ELF-1 (cell line): ENCODE data around the gene AEN.

Experiments used
- DNase-seq: peaks from one replicate; pipeline ENCODE4 v3.0.0-alpha.2; 2016; ENCODE audit warnings: low read depth, low spot score

Gene AEN

DNA sequence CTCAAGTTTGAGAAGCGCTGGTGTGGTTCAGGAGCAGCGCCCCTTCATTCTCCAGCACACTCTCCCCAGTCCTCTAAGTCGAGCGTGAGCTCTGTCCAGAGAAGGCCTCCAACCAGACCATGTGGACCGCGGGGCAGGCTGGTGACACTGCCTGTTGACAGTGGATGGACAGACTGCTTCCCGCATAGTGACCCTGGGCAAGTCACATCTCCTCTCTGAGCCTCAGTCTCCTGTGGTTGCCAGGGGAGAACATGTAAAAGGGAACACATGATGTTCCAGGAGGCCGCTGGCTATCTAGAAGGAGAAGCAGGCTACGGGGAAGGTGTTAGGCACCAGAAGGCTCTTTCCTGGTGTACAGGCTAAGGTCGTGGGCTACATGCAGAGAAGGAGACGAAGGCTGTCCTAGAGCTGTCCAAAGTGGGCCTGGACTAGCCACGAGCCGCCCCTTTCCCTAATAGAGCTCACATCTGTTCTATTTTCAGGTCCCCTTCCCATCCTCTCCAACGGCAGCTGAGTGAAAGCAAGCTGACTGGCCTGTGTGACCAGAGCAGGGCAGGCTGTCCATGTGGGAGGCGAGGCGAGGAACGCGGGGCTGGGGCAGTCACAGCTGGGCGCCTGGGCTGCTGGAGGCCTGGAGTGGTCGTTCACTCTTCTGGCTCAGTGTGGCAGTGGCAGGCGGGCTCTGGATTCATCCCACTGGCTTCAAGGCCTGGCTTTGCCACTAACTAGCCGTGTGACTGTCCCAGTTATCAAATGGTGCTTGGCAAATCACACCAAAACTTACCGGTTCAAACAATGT lies 28.8 kb downstream of the AEN start:
- DNase-seq, result no peak

DNA sequence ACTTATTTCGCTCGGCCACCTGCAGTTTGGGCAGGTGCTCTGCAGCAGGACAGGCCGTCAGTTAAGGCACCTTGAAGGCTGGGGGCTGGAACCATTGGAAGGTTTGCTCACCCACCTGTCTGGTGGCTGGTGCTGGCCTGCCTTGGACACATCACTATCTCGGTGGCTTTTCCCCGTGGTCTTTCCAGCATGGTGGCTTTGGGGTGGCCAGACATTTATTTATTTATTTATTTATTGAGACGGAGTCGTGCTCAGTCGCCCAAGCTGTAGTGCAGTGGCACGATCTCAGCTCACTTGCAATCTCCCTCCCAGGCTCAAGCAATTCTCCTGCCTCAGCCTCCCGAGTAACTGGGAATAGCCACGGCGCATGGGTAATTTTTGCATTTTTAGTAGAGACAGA lies 29.4 kb downstream of the AEN start:
- DNase-seq, result no peak

DNA sequence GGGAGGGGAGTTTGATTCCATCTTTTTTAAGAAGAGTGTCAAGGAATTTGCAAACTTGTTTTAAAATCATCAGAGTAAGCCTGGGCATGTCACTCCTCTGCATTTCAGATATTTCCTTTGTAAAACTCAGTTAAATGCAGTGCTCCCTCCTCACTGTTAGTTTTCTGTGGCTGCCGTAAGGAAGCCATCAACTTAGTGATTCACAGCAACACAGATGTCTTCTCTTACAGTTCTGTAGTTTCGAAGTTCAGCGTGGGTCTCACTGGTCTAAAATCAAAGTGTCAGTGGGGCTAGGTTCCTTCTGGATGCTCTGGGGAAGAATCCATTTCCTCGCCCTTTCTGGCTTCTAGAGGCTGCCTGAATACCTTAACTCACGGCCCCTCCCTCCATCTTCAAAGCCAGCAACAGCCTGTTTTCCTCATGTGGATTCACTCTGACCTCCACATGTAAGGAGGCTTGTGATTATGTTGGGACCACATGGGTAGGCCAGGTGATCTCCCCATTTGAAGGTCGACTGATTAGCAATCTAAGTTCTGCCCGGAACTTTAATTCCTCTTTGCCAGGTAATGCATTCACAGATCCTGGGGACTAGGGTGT lies 30.1 kb downstream of the AEN start:
- no peak for DNase-seq

DNA sequence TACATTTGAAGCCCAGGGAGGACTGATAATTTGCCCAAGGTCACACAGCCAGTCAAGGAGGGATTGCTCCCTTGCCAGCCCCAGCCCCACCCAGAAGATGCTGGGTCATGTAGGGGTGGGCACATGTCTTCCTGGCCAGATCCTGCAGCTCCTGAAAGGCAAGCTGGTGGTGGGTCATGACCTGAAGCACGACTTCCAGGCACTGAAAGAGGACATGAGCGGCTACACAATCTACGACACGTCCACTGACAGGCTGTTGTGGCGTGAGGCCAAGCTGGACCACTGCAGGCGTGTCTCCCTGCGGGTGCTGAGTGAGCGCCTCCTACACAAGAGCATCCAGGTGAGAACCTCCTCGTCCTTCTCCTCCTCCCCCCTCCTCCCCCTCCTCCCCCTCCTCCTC lies 30.8 kb downstream of the AEN start:
- DNase-seq, result no peak

DNA sequence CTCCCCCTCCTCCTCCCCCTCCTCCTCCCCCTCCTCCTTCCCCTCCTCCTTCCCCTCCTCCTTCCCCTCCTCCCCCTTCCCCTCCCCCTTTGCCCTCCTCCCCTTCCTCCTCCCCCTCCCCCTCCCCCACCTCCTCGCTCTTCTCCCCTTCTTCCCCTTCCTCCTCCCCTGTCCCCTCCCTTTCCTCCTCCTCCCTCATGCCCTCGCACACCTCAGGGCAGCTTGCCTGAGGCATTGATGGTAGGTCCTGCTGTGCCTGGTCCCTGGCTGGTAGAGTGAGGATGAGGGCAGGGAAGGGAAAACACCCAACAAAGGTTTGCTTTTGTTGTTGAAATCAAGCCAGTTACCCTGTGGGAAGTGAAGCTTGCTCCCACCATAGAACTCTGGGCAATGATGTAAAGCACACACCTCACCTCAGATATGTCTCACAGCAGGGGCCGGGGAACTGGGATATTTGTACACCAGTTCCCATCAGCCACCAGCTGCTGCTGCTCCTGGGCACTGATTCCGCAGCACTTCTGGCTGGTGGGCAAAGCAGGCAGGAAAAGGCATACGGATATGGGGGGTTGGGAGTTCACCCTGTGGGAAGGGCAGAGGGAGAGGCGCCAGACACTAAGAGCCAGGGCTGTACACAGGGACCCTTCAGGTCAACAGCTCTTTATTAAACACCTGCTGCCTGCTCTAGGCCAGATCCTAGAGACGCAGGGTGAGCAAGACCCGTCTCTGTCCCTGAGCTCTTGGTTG lies 31.5 kb downstream of the AEN start:
- DNase-seq, result no peak

DNA sequence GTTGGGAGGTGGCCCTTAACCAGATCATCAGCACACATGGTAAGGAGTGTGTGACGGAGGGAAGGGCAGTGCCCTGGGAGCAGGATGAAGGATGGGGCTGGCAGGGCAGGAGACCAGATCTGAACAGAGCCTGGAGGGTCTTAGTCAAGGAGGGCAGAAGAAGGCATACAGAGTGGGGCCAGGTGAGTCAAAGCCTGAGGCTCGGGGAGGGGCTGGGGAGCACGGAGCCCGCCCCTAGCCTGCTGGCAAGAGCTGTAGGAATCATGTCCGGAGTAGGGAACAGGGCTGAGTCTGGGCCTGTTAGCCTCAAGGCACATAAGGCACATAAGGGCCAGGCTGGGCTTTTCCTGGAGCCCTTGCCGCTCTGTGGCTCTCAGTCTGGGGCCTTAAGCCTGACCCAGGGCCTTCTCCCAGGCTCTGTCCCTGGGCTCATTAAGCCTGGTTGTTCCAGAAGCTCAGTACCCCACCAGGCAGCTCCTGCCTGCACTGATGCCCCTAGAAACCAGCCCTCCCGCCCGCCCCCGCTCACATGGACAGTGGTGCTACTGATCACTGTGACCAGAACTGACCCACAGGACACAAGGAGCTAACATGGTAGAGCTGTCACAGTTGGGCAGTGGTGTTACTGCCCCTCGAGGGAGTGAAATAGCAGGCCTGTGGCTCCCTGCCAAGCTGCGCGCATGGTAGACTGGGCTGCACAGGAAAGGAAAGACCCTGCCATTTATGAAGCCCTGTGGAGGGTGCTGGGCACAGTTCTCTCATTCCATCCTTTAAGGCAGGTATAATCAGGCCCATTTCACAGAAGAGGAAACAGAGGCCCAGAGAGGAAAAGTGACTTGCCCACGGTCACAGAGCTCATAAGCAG lies 32.3 kb downstream of the AEN start:
- no peak for DNase-seq

DNA sequence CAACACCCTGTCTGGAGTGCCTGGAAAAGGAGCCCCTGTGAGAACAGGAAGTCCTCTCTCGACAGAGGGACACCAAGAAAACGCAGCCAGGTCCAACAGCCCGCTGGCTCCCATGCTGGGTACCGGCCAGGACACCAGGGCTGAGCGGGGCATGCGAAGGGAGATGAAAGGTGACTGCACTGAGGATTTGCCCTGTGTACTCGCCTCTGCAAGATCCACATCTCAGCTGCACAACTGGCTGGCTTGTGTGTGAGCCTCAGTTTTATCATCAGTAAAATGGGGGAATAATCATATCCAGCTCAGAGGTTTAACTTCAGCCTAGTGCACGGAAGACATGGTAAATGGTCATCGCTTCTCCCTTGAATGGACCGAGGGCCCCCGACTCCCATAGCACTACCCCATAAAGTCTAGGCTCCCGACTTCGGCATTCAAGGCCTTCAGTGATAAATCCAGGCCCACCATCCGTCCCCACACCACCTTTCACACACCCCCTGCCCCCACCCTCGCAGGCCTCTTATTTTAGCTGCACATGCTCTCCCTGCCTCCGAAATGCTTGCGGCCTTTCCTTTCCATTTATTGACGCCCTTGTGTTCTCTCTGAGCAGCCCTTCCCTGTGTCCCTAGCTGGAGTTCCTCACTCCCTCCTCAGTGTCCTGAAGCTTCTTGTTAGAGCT lies 33.4 kb downstream of the AEN start:
- DNase-seq, result no peak

DNA sequence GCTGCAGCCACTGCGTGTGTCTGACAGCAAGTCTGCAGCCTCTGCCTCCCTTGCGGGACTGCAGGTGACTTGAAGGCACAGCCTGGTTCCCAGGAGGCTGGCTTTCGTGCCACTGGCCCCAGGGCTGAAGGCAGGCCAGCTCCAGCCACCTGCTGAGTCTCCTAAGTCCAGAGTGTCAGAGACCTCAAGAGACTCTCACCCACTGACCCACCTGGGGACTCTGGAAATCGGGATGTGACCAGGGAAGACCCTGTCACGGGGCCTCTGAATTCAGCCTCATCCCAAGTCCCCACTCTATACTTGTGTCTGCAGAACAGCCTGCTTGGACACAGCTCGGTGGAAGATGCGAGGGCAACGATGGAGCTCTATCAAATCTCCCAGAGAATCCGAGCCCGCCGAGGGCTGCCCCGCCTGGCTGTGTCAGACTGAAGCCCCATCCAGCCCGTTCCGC lies 34.0 kb downstream of the AEN start:
- no peak for DNase-seq

DNA sequence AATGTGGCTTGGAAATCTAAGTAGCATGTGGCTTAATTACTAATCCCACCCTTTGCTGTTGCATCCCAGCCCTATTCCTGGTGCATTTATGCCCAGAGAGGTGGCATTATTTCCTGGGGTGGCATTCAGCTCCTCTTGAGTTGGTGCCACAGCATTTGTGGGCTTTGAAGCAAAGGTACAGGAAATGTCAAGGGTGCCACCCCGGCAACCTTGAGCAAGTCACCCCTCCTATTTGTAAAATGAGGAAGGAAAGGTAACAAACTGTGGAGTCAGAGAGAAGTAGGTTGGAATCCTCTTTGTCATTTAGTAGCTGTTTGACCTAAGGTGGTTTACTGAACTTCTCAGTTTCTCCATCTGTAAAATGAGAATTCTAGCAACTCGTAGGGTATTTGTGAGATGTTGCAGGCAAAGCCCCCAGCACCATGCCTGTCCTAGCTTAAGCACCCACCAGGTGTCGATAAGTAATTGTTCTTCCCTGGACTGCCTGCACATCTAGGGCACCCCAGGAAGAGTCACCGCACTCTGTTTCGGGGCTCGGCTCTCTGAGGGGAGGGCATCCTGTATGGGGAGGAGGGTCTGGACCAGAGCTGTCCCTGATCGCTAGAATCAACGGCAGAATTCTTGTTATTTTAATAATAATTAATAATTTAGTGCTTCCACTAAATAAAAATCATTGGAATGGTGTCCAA lies 34.8 kb downstream of the AEN start:
- DNase-seq, result no peak

DNA sequence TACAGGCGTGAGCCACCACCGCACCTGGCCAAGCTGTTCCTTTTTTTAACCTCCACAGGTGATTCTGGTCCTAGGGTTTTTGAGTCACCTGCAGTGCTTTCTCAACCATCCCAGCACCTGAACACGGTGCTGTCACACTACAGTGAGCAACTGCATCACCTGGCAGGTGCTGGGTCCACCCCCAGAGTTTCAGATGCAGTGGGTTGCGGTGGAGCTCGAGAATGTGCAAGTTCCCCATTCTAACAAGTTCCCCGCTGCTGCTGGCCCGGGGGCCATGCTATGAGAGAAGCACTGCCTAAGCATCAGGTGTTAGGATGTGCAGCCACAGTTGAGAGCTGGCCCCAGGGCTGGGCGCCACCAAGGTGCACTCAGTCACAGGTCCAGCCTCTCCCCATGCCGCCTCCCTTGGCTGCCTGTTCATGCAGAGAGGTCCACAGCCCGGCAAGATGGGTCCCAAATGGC lies 35.7 kb downstream of the AEN start:
- DNase-seq, result no peak

DNA sequence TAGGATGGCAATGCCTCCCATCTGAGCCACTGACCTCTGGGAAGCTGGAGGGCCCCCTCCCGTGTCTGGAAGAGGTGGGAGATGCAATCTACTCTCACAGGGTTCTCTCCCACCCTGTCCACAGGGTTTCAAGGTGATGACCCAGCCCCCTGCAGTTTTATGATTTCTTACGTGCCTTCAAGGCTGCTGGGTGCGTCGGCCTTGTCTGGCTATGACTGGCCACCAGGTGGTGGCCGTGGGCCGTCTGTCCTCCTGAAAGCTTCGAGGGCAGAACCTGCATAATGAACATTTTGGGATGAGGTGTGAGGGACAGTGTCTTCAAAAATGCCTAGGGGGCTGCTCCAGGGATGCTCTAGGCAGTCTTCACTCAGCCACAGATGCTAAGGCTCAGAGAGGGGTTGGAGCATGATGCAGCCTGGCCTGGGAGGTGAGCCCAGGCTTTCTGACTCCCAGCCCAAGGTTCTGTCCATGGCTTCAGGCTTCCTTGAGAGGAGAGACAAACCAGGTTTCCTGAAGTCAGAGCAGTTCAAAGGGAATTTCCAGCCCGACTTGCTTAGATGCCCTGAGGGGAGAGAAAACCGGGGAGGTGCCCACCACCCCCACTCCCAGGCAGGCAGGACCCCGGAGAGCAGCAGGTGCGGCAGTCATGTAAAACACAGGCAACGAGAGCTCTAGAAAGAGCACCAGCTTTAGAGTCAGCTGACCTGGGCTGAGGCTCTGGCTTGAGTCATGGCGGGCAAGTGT lies 36.4 kb downstream of the AEN start:
- DNase-seq, result peak; percentile 82

DNA sequence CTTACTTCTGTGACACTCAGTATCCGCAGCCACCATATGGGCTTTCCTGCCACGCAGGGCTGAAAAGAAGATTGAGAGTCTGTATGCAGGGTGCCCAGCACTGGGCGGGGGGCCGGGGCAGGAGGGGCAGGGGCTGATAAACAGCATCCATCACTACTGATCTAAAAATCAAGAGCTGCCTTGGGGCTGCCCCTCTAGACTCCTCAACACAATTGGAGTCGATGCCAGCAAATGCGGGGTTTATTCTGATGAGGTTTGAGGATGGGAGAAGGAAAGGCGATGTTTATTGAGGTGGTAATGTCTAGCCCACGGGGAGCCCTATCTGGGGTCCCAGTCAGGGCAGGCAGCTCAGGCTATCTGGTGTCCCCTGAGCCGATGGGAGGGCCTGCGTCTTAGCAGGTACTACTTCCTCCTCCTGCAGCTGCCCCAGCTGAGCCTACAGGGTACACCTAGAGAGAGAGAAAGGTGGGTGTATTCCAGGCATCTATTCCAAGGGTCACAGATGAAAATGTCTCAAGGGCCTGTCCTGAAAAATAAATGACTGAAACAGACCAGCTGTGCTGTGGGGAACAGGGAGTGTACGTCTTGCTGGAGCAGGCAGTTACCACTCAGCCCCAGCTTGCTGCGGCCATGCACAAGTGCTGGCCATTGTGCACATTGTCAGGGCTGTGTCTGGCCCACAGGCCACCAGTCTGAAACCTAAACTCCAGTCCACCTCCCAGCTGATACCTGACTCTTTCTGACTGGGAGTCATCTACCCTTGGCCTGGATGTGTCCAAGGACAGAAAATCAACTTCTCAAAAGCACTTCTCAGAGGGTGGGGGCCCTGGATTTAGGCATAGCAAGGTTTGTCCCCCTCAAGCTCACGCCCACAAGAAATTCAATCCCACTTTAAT lies 37.2 kb downstream of the AEN start:
- DNase-seq, result no peak

DNA sequence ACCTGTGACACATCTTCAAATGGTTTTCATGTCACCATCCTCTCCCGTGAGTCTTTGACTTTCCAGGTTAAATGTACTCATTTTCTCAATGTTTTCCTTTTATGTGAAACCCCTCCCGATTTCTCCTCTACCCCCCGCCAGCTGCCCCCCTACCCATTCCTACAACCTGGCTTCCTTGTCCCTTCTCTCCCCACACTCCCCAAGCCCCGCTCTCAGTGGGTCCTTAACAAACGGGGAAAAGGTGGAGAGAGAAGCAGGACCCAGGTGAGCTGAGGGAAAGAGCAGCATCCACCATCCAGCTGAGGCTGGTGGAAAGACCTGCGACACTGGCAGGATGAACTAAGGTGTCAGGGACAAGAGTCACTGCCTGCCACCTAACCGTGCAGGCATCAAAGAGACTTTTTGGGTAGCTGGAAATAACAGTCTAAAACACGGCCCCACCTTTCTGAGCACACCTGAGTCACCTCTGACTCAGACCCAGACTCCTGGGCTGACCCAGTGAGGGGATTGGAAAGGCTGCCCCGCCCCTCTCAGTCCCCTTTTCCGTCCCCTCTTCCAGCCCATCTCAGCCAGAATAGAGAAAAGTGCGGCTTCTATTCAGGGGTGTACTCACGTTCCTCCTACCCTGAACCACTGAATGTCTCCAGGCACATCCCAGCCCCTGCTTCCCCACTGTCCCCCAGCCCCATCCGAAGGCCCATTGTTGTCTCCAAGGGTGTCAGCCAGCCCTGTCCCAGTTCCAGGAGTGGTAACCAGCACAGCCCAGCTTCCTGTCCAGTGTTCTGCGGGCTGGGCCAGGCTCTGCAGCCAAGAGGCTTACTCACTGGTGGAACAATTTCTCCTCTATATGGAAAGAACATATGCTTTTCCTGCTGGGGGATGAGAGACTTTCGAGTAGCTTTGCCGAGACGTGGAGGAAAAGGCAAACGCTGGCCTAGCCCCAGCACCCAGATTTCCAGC lies 38.1 kb downstream of the AEN start:
- DNase-seq, result no peak

DNA sequence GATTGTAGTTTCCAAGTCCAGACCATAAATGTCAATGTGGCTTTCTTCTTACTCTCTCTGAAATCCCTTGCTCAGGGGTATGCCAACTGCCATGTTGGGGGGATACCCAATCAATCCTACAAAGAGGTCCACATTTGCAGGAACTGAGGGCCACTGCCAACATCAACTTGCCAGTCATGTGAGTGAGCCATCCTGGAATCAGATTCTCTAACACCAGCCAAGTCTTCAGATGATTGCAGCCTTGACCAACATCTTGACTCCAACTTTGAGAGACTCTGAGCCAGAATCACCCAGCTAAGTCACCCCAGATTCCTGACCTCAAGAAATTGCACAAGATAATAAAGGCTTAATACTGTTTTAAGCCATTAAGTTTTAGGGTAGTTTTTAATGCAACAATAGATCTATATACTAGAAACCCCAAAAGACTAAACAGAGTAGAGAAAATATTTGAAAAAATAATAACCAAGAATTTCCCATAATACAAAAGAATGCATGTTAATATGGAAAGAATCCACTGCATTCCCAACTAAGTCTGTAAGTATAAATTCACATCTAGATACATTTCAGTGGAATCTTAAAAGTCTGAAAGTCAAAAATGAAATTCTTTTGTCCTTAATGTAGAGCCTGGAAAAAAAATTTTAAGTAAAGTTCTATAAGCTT lies 40.0 kb downstream of the AEN start:
- DNase-seq, result no peak

DNA sequence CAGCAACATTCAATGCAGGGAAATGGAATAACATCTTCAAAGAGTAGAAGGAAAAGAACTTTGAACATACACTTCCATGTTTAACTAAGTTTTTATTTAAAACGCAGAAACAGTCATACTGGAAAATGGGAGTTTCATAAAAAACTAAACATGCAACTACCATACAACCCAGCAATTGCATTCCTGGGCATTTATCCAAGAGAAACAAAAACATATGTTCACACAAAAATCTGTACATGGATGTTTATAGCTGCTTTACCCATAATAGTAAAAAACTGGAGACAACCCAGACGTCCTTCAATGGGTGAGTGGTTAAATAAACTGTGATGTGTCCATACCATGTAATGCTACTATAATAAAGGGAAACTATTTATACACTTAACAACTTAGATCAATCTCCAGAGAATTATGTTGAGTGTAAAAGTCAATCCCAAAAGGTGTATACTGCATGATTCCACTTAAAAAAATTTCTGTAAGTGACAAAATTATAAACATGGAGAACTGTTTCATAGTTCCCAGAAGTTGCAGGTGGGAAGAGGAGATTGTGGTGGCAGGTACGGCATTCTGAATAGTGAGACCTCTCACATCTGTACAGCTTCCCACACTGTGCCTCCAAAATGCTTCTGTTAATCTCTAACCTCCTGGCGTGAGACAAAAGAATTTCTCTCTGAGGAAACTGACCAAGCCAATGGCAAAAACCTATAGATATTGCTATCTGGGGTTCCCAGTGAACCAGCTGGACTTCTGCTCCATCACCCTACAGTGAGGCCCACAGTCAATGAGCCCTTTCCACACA lies 40.8 kb downstream of the AEN start:
- no peak for DNase-seq

DNA sequence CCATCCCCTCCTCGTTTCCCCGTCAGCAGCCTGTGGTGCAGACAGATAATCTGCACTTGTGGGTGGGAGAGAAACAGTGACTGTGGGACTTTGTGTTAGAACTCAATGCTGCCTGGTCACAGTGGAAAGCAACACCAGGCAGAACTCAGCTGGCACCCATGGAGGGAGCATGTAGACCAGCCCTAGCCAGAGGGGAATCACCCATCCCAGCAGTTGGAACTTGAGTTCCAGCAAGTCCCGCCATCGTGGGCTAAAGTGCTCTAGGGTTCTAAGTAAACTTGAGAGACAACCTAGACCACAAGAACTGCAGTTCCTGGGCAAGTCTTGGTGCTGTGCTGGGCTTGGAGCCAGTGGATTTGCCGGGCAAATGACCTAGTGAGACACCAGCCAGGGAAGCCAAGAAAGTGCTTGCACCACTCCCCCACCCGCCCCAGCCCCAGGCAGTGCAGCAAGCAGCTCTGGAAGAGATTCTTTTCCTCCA lies 42.0 kb downstream of the AEN start:
- DNase-seq, result no peak
